Measurements from ENCODE around the gene MARCHF11.

Gene MARCHF11

GRCh38 chr5:16051246-16051755, 128.3 kb downstream of the MARCHF11 start:
- no peak for DNase-seq (ENCODE audit: low read depth)

GRCh38 chr5:16050414-16050813, 129.2 kb downstream of the MARCHF11 start:
- no peak for DNase-seq (ENCODE audit: low read depth)

- no peak for DNase-seq (ENCODE audit: low read depth)
These were observed 129.8 kb downstream of the MARCHF11 start for GRCh38 chr5:16049761-16050160.

GRCh38 chr5:16048132-16048531, 131.5 kb downstream of the MARCHF11 start:
- DNase-seq (ENCODE audit: low read depth): no peak

- DNase-seq (ENCODE audit: low read depth): no peak
These were observed 136.1 kb downstream of the MARCHF11 start for GRCh38 chr5:16043349-16043965.

DNA sequence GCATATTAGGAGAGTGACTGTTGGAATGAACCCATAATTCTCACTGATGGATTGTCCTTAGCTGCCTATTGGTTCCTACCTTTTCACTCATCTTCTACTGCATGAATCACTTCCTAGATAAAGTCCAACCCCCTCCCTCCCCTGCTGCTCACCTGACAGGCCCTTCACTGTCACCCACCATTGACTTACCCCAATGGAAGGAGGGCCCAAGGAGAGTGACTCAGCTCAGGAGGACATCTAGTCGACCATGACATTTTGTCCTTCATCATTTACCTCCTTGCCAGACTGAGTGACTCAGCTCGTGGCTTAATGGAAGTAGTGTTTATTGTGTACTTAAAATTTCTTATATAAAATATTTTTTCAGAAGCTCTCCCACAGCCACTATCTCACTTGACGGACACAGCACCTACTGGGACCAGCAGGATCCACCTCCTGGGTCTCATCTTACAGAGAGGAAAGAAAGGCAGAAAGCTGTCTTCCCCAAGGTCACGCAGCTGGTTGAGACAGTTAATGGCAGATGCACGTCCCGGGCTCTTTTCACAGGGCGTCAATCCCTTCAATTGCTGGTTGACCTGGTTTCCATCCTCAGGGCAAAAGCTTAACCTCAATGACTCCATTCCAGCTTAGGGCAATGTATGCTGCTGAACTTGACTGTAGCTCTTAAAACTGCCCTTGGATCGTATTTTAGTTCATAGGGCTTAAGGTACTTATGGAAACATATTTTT, 142.3 kb downstream of the MARCHF11 start:
- no peak for DNase-seq (ENCODE audit: low read depth)

- no peak for DNase-seq (ENCODE audit: low read depth)
These were observed 145.1 kb downstream of the MARCHF11 start for GRCh38 chr5:16034319-16035001.

DNA sequence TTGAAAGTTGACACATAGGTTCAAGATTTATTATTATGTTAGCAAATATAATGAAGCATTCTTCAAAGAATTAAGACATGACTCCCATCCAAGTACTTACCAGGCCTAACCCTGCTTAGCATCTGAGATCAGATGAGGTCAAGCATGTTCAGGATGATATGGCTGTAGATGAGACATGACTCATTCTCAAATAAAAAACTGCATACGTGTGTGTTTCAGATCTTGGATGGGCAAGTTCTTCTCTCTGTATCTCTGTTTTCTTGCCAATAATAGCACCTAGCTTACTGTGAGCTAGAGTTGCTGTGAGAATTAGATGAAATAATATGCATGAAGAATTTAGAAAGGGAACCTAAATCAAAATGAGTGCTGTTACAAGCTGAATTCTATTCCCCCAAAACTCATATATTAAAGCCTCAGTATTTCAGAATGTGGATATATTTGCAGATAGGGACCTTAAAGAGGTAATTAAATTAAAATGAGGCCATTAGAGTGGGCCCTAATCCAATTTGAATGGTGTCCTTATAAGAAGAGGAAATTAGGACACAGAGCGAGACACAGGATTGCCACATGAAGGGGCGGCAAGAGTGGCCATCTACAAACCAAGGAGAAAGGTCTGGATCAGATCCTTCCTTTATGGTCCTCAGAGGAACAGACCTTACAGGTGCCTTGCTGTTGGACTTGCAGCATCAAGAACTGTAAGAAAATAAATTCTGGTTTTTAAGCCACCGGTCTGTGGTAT, 146.2 kb downstream of the MARCHF11 start:
- no peak for DNase-seq (ENCODE audit: low read depth)

GRCh38 chr5:16028708-16029107, 150.9 kb downstream of the MARCHF11 start:
- DNase-seq (ENCODE audit: low read depth): no peak

DNA sequence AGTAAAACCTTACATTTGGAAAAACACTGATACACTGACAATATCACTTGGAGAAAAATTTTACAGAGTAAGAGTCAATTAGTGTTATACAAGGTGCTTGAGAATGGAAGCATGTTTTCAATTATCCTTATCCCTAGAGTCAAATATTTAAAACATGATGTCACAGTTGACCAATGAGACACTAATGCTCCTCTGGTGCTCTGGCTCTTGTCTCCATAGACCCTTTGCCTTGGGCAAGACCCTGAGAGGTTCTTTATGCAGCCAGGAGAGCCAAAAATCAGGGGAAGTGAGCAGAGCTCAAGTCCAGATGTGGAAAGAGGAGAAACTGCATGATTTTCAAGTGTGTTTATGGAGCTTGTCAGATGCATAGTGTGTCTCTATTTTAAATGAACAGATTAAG, 153.9 kb downstream of the MARCHF11 start:
- DNase-seq (ENCODE audit: low read depth): no peak

GRCh38 chr5:16018970-16019369, 160.6 kb downstream of the MARCHF11 start:
- DNase-seq (ENCODE audit: low read depth): no peak

DNA sequence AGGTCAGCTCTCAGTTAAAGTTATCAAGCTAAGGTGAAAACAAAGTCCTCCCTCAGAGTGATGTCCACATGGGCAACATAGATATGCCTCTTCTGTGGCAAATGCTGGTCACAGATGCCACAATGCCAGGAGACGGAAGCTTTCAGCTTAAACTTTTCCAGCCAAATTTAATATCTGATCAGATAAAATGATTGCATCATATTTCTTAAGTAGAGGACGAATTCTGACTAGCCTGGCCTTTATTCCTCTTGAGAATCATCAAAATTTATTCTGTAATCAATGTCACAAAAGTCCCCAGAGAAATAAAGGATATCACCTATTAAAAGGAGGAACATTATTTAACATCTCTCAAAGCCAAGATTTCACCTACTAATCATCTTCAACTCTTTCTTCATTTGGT, 161.9 kb downstream of the MARCHF11 start:
- DNase-seq (ENCODE audit: low read depth): no peak
